Activated T-cell treated with anti-CD3 and anti-CD28 coated beads, Interleukin-2, amount 50 U/mL, for 48 hours (primary cell): ENCODE data around the gene MTA2.
A peak's percentile ranks its signal among the peaks of the same experiment; 100 is the strongest.
"Not testable (repeated sequence)": the region's sequence is repeated elsewhere in the genome, so short reads cannot be mapped to it uniquely, and the experiment has no call there.

Experiments used
- DNase-seq, 2 experiments: peaks; one replicate each; pipeline ENCODE4 v3.0.0-alpha.2; 2020

The MTA2 gene

DNA sequence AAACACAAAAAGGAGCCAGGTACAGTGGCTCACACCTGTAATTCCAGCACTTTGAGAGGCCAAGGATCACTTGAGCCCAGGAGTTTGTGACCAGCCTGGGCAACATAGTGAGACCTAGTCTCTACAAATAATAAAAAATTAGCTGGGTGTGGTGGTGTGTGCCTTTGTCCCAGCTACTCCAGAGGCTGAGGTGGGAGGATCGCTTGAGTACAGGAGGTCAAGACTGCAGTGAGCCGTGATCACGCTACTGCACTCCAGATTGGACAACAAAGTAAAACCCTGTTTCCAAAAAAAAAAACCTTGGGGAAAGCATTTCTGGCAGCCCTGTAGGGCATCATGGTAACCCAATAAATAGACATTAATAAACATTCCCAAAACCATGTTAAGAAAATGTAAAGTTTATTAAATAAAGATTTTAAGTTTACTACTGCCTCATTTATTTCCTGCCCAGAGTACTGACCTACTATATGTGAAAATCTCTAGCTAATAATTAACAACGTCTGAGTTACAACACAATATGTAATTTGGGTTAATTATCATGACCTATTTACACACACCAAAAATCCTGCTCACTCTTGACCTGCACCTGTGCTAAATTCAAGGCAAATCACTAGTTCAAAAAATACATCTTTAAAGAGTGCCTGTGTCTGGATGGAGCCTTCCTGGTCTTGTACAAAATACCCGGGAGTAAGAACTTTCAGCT, 36.4 kb downstream of the MTA2 start:
- no peak for DNase-seq

DNA sequence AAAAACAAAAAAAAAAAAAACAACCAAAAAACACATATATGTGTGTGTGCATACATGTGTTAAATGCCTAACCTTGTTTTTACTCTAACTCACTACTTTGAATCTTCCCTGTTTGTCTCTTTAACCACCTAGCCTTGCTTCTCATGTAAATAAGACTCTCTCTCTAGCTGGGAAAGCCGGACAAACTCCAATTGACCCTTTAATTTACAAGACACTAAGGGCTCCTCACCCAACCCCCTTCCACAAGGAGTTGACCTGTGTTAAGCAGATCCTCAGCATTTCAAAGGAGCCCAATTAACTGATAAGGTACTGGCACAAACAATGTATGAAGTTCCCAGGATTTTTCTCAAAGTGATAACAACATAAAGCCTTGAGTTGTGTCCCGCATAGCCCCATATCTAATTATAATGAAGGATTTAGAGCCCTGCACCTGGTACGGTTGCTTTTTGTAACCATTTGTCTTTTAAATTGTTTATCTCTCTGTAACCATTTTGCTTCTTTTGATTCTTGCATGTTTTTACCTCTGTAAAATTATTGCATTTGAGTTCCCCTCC, 39.9 kb downstream of the MTA2 start:
- DNase-seq, result not testable (repeated sequence)

DNA sequence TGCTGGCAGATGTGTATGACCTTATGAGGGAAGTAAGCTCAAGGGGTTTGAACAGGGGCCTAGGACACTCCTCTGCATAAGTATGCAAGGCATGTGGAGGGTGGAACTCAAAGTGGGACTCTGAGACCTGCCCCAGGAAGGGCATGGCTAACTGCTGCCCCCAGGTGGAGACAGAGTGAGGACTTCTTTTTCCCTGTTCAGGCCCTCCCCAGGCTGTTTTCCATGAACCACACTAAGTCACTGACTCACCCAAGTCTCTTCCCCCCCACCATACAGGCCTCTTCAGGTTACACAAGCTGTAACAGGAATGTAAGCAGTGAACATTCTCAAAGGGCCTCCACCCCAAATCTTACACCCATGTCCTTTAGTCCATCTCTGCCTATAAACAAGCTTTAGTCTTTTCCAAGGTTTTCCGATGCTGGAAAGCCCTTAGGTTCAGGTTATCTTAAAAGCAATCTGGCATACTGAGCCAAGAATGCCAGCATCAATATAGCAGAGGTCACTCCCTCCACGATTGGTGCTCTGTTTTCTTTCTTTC, 41.0 kb downstream of the MTA2 start:
- peak; percentile 77 to 81 for DNase-seq

DNA sequence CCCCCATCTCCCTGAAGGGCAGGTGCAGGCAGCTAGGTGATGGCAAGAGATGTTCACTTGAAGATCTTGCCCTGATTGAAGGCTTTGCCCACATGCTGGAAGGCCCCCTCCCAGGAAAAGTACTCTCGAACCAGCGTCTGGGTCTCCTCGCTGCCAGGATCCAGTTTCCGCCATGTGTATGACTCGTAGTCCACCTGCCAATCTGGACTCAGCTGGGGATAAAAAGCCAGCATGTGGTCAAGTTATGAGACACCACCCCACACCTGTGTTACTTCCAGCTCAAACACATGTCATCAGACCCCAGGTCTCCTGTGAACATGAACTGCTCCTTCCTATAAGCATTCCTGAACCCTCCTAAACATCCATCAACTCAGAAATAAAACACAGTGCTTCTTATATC, 42.0 kb downstream of the MTA2 start:
- DNase-seq, result not testable (repeated sequence)

DNA sequence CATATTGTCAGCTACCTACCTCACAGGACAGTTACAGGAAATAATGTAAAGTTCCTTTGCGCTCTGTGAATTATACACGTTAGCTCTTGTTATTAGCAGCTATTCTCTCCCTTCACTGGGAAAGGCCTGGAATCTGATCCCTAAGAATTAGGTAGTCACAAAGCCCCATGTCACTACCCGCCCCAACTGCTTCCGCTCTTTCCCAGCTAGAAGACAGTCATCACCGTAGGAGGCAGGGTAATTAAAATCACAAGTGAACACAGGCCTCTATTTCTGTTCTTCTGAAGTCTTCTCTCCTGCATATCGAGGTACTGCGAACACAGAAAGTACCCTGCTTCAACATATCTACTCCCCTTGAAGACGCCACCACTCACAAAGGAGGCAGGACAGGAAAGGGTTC, 42.5 kb downstream of the MTA2 start:
- no peak for DNase-seq

DNA sequence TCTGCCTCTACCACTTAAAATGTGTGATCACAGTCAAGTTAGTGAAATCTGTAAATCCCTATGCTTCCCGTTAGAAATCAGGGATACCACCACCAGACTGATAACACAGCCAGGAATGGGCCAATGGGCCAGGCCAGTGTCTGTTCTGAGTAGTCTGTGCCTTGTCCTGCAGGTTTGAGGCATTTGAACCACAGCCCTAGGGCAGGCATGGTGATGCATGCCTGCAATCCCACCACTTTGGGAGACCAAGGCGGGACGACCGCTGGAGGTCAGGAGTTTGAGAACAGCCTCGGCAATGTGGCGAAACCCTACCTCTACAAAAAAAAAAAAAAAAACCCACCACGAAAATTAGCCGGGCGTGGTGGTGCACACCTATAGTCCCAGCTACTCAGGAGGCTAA, 43.0 kb downstream of the MTA2 start:
- no peak for DNase-seq

DNA sequence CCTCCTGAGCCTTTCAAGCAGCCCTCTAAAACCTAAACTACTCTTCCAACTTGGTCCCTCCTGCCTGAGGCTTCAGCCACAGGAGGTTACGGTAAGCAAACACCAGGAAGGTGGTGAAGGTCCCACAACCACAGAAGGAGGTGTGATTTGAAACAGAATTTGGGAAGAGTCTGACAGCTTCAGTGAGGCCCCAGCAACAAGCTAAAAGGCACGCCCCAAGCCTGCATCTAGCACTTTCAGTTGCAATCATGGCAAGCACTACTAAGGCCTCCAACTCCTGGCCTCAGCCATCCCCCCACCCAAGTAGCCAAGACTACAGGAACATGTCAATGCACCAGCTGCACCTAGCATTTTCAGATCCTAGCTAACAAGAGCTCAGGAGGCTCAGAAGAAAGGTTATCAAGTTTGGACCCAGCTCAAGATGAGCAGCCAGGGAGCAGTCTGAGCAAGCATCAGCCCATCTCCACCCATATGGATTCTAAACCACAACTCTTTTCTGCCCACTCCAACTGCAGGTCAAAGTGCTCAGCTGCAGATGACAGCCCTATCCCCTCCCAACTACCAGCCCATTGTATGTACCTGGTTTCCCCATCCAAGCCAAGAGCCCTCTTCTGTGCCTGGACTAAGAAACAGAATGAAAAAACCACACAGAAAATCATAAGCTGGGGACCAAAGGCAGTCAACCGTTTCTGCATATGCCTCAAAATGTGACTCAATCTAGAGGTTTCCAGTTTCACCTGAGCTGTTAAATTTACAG, 44.6 kb downstream of the MTA2 start:
- DNase-seq, result no peak

DNA sequence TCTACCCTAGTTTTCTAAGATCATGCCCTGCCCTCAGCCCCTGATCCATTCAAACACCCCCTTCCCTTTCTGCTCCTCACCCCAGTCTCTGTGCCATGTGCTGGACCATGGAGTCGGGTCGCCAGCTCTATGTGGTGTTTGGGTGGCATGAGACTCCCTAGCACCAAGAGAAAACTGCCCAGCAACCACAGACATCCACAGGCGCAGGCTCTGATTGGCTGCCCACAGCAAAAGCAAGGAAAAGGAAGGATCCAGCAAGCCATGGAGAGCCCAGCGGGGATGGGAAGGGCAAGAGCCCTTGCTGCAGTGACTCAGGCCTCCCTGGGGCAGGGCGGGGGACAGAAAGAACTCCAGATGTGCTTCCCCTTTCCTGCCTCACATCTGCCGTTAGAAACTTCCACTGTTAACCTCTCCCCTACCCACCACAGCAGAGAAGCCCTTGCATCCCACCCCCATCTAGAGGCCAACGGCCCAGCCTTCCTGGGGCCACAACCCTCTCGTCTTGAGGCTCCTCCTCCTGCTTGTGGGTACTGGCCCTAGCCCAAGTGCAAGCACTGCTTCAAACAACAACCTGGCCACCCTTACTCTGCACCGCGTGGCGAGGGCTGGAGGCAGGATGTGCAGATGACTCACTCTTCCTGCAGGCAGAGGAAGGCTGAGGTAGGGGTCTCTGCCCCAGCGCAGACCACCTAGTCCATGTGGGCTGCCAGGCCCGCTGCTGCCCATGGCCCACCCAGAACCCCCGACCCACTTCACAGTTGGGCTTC, 45.4 kb downstream of the MTA2 start:
- peak; percentile 88 to 89 for DNase-seq

GRCh38 chr11:62555464-62556107, 46.1 kb downstream of the MTA2 start:
- peak; percentile 69 to 74 for DNase-seq

- no peak for DNase-seq
Measured at GRCh38 chr11:62554387-62555167, 47.1 kb downstream of the MTA2 start.

- no peak for DNase-seq
Measured at GRCh38 chr11:62553839-62554361, 47.8 kb downstream of the MTA2 start.

DNA sequence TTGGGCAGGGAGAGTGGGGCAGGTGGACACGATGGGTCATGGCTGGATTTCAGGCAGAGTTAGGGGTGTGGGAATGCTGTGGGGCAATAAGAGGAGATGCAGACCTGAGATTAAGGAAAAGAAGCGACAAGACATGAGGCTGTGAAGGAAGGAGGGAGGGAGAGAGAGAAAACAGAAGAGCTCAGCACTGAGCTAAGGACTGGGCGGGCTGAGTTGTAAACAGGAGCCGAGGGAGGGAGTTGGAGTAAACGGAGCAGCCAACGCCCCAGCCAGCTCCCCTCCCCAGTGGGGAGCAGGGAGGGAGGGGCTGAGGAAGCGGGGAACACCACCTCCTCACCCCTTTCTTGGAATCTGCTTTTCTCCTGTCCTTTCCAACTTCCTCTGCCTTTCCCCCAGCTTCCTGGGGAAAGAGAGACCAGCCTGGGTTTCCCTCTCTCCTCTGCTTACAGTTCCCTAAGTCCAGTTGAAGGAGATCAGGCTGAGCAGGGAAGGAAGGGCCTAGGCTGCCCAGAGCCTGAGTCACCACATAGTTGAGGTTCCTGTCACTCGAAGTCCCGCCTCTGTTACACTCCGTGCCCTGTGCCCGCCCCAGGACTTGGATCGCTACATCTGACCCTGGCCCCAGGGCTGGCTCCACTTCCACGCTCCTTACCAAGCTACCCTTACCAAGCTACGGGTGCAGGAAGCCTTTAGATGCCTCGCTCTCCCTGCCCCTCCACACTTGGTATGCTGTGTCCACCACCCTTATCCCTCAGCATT, 48.4 kb downstream of the MTA2 start:
- peak; percentile 53 to 57 for DNase-seq

- no peak for DNase-seq
Measured at GRCh38 chr11:62552485-62553079, 49.1 kb downstream of the MTA2 start.

- DNase-seq, result not testable (repeated sequence)
Measured at GRCh38 chr11:62550478-62550877, 51.2 kb downstream of the MTA2 start.

DNA sequence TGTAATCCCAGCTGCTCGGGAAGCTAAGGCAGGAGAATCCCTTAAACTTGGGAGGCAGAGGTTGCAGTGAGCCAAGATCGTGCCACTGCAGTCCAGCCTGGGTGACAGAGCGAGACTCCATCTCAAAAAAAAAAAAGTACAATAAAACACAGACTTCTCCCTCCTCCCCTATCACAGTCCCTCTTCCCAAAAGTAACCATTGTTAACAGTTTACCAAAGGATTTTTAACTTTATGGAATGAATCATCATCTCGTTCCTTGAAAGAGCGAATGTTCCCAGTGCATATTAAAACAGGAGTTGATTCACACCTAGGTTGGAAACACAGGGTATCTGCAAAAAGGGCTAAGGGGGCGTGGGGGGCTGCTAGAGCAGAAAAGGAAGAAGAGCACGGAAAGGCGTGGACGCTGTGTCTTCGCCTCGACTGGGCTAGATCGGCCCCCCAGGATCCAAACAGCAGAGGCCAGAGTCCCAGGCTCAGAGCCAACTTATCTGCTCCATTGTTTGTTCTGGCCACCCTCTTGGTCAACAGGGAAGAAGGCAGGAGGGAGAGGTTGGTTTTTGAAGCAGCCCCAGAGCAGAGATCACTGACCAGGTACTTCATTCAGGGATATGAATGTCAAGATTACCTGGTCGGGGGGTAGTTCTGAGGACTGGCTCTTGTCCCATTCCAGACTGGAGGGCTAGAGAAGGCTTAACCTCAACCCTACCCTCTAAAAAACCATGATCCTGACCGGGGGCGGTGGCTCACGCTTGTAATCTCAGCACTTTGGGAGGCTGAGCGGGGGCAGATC, 52.9 kb downstream of the MTA2 start:
- no peak for DNase-seq

DNA sequence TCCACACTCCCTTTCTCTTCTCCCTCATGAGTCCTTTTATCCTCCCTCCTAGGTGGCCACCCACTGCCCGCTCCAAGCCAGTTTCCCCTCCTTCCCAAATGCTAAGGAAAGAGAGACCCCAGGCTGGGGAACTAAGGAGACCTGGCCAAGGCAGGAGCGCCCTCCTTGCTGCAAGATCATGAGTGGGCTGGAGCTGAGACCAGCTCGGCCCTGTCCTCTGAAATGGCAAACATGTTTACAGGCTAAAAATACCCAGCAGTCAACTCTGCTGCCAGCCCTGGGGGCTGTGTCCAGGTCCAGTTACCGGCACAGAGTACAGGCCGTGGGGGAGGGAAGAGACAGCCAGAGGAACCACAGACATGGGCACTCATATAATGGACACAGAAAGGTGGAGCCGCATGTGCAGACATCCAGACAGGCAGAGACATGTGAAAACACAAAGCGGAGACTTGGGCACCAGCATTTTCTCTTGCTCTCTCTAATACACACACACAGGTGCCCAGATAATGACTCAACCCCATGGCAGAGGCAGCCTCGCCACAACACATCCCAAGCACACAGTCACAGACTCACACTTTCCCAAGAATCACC, 53.9 kb downstream of the MTA2 start:
- no peak for DNase-seq

DNA sequence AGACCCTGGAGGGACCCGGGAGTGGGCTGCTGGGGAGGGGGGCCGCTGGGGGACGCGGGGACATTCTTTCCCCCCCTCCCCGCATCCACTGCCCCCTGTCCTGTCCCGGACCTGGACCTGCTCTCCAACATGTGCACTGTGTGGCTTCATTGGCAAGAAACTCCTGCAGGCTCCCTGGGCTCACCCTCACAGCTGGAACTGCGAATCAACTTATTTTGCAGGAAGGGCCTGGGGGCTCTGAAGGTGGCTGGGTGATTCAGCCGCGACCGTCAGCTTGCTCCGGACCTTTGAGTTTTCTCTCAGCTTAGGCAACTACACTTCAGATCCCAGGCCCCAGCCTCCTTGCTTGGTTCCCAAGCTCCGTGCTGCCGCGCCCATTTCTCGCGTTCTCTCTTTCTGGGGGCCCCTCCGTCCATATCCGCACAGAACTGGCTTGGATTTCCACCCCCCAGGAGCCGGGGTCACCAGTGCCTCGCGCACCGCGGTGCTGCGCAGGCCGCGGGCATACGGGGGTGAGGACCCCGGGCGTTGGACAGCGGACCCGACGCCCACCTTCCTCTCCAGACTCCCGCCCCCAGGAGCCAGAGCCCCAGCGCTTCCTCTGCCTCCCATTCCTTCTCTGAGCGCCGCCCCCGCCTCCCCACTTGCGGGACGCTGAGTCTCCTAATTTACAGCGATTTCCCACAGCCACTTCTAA, 54.6 kb downstream of the MTA2 start:
- DNase-seq, result no peak

DNA sequence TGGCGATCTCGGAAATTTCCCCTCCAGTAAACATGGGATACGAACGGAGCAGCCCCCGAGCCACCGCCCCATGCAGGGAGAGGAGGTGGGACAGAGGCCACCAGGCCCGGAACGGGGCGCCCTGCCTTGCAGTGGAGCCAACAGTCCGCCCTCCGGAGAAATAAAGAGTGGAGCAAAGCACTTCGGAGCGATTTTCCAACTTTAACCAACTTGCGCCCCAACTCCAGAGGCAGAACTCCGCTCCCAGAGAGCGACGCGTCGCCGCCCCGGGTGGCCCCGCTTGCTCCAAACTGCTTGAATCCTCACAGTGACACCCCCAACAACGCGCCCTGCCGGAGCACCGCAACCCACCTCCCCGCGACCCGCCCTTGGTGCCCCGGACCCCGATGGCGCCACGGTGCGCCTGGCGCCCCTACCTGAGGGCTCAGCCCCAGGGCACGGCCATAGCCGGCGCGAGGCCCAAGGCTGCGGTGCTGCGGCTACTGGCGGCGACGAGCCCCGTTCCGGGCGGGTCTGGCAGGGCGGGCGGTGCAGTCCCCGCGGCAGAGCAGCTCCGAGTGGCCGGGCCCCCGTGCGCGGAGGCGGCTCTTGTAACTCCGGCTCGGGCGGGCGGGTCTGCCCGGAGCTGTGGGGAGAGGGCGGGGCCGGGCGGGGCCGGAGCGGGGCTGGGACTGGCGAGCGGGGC, 55.3 kb downstream of the MTA2 start, which contains the start of gene AHNAK:
TSS of gene AHNAK (minus strand) at position 563 of the 685 bp plus-strand sequence. CDS start 10,708 bp downstream, outside the sequence.
- DNase-seq, result peak; percentile 71 to 77
